ENCODE results near the gene PPP4R3B.
"Not testable (repeated sequence)": the region's sequence is repeated elsewhere in the genome, so short reads cannot be mapped to it uniquely, and the experiment has no call there.

PPP4R3B gene

GRCh38 chr2:55598056-55598795, 19.2 kb downstream of the PPP4R3B start:
- CTCF ChIA-PET = interaction anchor here (1.9 kb wide), 1 partner anchor 11 kb away, joined by 8 read pairs; no protein-coding TSS in a partner anchor
- TF ChIP-seq, protein P1, sequence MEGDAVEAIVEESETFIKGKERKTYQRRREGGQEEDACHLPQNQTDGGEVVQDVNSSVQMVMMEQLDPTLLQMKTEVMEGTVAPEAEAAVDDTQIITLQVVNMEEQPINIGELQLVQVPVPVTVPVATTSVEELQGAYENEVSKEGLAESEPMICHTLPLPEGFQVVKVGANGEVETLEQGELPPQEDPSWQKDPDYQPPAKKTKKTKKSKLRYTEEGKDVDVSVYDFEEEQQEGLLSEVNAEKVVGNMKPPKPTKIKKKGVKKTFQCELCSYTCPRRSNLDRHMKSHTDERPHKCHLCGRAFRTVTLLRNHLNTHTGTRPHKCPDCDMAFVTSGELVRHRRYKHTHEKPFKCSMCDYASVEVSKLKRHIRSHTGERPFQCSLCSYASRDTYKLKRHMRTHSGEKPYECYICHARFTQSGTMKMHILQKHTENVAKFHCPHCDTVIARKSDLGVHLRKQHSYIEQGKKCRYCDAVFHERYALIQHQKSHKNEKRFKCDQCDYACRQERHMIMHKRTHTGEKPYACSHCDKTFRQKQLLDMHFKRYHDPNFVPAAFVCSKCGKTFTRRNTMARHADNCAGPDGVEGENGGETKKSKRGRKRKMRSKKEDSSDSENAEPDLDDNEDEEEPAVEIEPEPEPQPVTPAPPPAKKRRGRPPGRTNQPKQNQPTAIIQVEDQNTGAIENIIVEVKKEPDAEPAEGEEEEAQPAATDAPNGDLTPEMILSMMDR (IDR thresholded peaks at IDR 0.05; ENCODE audit: control extremely low read depth, extremely low read depth, low read depth, missing control alignments) = no peak
- POLR2A ChIA-PET = no interaction called here
- no peak for DNase-seq (ENCODE audit: extremely low spot score)

DNA sequence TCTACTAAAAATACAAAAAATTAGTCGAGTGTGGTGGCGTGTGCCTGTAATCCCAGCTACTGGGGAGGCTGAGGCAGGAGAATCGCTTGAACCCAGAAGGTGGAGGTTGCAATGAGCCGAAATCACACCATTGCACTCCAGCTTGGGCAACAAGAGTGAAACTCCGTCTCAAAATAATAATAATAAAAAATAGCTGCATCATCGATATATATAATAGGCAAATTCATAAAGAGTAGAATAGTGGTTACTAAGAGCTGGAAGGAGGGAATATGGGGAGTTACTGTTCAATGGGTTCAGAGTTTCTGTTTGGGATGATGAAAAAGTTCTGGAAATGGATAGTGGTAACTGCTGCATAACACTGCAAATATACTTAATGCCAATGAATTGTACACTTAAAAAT, 20.6 kb downstream of the PPP4R3B start:
- DNase-seq (ENCODE audit: extremely low spot score) = not testable (repeated sequence)
- ChIA-PET CTCF (interaction anchor here (1.6 to 1.9 kb wide), 2 partner anchors 13 to 78 kb away, joined by 3 to 8 read pairs; partner anchors contain the start of gene CFAP36), POLR2A (interaction anchor here (0.6 kb wide), 1 partner anchor 14 kb away, joined by 6 read pairs; no protein-coding TSS in a partner anchor)

DNA sequence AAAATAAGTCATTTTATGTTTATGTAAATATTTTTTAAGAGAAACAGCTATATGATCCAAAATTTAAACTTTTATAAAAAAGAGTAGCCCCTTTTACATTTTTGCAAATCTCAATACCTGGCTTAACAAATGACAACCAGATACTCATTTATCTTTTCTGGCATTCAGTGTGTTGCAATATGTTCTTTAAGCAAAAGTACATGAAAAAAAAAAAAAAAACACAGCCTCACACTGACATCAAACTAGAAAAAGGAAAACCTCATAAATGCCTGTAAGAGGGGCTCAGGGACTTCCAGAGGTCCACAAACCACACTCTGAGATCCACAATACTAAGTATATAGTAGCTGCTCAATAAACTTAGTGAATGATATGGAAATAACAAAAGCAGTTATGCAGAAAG, 21.9 kb downstream of the PPP4R3B start:
- DNase-seq (ENCODE audit: extremely low spot score) = no peak
- ChIA-PET CTCF (interaction anchor here (0.8 to 1.5 kb wide), 3 partner anchors 9 to 13 kb away, joined by 3 to 4 read pairs (median 4); no protein-coding TSS in a partner anchor), POLR2A (no interaction called here)

GRCh38 chr2:55592130-55592529, 25.3 kb downstream of the PPP4R3B start:
- DNase-seq (ENCODE audit: extremely low spot score) = no peak
- POLR2A ChIA-PET = no interaction called here

More for the DNA sequence above, 21.9 kb downstream of the PPP4R3B start:
- TF ChIP-seq, protein P1 (IDR thresholded peaks at IDR 0.05; ENCODE audit: control extremely low read depth, extremely low read depth, low read depth, missing control alignments) = no peak

DNA sequence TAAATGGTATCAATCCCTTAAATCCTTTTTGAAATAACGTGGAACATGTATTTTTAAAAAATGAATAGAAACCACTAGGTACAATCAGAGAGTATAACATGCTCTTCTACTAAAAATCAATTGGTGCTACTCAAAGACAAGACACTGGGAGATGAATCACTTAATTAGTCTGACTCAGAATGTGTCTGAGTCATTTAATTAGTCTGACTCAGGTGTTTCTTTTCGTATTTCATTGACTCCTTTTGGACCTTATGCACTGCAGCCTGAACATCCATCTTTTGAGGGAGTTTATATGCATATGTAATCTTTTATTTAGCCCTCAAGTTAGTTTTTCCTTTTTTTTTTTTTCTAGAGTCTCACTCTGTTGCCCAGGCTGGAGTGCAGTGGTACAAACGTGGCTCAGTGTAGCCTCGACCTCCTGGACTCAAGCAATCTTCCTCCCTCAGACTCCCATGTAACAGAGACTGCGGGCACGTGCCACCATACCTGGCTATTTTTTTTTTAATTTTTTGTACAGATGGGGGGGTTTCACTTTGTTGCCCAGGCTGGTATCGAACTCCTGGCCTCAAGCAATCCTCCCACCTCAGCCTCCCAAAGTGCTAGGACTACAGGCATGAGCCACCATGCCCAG, 26.5 kb downstream of the PPP4R3B start:
- TF ChIP-seq, protein P1 (IDR thresholded peaks at IDR 0.05; ENCODE audit: control extremely low read depth, extremely low read depth, low read depth, missing control alignments) = no peak
- ChIA-PET POLR2A (no interaction called here), CTCF (interaction anchor here (1.5 kb wide), 1 partner anchor 10 kb away, joined by 5 read pairs; no protein-coding TSS in a partner anchor)
- peak; percentile 46 for DNase-seq (ENCODE audit: extremely low spot score)

More at GRCh38 chr2:55592130-55592529, 25.3 kb downstream of the PPP4R3B start:
- CTCF ChIA-PET = interaction anchor here (1.5 kb wide), 1 partner anchor 9 kb away, joined by 5 read pairs; no protein-coding TSS in a partner anchor
- TF ChIP-seq, protein P1 (IDR thresholded peaks at IDR 0.05; ENCODE audit: control extremely low read depth, extremely low read depth, low read depth, missing control alignments) = no peak

- no peak for DNase-seq (ENCODE audit: extremely low spot score)
- POLR2A ChIA-PET = no interaction called here
- TF ChIP-seq, protein P1 (IDR thresholded peaks at IDR 0.05; ENCODE audit: control extremely low read depth, extremely low read depth, low read depth, missing control alignments) = no peak
- CTCF ChIA-PET = interaction anchor here (1.0 to 1.5 kb wide), 2 partner anchors 10 to 23 kb away, joined by 4 read pairs; no protein-coding TSS in a partner anchor
Measured at GRCh38 chr2:55585451-55586080, 31.9 kb downstream of the PPP4R3B start.

All from GM10248 (cell line).